ENCODE data around the gene RARG.
"Not testable (repeated sequence)": the region's sequence is repeated elsewhere in the genome, so short reads cannot be mapped to it uniquely, and the experiment has no call there.

Gene RARG

GRCh38 chr12:53170876-53171724 is 60.9 kb downstream of the RARG start:
- DNase-seq (ENCODE audit: low spot score): no peak

- DNase-seq (ENCODE audit: low spot score): no peak
These were observed 61.8 kb downstream of the RARG start for GRCh38 chr12:53170215-53170614.

DNA sequence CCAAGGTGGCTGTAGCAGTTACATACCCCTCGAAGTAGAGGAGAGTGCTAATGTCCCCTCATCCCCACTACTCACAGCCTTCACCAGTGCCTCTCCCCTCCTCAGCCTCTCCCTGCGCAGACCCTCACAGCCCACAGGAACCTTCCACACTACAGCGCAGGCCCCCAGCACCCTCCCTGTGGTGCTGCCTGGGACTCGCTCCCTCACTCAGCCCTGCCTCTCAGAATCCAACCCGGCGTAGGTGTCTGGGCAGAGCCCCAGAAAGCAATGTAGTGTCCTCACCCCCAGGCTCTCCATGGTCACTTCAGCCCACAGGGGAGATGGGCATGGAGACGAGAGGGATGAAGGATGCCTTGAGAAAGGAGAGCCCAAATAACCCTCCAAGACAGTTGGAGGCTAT is 62.4 kb downstream of the RARG start:
- no peak for DNase-seq (ENCODE audit: low spot score)

DNA sequence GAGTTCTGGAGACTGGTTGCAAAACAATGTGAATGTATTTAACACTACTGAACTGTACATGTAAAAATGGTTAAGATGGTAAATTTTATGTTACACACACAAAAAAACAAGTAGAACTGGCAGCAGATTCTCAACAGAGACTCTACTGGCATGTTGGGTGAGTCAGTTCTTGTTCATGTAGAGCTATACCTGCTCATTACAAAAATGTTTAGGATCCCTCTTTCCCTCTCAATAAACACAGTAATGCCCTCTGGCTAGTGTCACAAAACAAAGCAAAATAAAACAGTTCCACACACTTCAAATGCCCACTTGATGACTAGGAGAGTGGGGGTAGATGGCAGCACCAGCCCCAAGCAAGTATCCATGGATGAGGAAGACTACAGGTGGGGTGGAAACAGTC is 65.2 kb downstream of the RARG start:
- no peak for DNase-seq (ENCODE audit: low spot score)

GRCh38 chr12:53163008-53163407 is 69.0 kb downstream of the RARG start:
- not testable (repeated sequence) for DNase-seq (ENCODE audit: low spot score)

GRCh38 chr12:53161119-53161911 is 70.7 kb downstream of the RARG start:
- no peak for DNase-seq (ENCODE audit: low spot score)

DNA sequence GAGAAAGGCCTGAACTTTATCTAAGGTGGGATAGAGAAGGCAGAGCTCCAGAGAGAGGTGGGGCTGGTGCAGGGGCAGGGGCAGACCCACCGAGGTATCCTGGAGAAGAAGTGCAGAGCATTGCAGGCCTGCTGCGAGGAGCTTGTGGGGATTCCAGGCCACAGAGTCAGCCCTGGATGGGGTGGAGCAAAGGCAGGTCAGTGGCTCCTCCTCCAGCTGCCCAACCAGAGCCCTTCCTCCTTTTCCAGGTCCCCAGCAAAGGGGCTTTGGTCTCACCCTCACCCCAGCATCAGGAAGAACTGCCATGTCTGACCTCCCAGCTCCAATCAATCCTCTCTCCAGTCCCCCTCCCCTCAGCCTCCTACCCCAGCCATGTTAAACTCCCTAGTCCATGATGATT is 71.3 kb downstream of the RARG start:
- no peak for DNase-seq (ENCODE audit: low spot score)
